Activated CD4-positive, alpha-beta T cell treated with anti-CD3 and anti-CD28 coated beads for 48 hours (primary cell): ENCODE data around the gene GDF10.

ENCODE experiments used
- DNase-seq: peaks from one replicate; pipeline ENCODE4 v3.0.0-alpha.2; 2020

GDF10 gene

DNA sequence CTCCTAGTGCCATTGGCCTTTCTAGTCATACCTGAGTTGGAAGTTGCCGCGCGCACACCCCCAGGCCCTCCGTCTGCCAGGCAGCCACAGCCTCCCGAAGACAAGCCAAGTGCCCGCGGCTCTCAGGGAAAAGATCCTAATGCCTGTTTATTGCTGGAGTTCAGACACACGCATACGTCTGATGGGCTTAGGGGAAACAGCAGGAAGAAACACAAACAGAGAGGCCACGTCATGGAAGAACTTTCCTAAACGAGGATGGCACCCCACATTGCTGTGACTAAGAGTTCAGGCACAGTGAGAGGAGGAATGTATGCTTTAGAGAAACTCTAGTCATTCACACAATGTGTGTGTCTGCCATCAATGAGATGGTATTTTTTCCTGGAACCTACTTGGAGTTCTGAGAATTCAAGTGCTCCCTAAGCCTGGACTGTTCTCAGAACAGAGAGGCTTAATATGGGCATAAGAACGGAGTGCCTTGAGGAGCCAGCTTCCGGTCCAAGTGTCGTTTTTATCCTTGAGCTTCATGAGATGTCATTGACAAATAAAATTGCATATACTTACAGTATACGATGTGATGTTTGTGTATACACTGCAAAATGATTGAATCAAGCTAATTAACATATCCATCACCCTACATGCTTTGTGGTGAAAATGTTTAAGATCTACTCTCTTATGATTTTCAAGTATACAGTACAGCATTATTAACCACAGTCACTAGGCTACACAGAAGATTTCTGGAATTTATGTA lies 36.6 kb downstream of the GDF10 start:
- no peak for DNase-seq

DNA sequence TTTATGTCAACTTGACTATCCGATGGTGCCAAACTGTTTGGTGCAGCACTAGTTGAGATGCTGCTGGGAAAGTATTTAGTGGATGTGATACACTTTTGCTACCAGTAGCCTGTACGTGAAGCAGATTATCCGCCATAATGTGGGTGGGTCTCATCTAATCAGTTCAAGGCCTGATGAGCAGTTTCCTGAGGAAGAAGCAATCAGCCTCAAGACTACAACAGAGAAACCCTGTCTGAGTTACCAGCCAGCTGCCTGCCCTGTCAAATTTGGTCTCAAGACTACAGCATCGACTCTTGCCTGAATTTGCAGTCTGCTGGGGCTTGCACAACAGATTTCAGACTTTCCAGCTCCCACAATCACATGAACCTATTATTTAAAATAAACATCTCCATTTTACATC lies 37.3 kb downstream of the GDF10 start:
- DNase-seq = no peak

- DNase-seq = no peak
Observed at GRCh38 chr10:47339186-47339735, 39.3 kb downstream of the GDF10 start.

- DNase-seq = no peak
Observed at GRCh38 chr10:47339759-47340607, 40.0 kb downstream of the GDF10 start.

- peak; percentile 84 for DNase-seq
Observed at GRCh38 chr10:47340608-47341170, 40.7 kb downstream of the GDF10 start.

DNA sequence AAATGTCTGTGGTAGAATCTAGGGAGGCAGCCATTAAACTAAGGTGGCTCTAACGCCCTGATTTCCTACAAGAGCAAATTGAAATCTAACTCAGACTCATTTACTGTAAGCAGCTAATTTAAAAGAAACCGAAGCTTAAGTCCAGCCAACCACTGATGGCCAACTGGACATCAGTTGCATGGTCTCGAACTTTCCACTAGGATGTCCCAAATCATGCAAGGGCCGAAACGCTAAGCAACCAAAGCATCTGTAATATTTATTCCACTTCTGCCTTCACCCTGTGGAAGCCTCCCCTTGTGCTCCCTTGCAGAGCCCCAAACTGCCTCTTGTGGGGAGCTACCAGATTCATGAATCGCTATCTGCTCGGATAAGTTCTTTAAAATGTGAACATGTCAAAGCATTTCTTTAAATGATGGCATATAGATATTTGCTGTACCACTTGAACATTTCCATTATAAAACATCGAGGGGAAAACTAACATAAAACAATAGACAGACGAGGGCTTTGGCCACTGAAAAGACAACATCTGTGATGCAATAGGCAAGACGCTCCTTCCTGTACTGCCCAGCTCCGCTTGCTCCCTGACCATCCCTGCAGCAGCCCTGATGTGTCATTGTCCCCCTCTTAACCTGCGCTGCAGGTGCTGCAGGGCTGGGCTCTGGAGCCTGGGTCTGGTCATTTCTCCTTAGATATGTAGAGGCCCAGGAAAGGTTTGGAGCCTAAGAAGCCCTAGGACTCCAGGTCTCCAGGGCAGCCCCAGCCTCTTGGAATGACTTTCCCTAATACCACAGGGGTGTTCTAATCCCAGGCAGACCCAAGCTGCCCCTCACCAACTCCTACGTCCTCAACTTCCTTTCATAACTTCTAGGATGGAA lies 45.2 kb downstream of the GDF10 start:
- no peak for DNase-seq

DNA sequence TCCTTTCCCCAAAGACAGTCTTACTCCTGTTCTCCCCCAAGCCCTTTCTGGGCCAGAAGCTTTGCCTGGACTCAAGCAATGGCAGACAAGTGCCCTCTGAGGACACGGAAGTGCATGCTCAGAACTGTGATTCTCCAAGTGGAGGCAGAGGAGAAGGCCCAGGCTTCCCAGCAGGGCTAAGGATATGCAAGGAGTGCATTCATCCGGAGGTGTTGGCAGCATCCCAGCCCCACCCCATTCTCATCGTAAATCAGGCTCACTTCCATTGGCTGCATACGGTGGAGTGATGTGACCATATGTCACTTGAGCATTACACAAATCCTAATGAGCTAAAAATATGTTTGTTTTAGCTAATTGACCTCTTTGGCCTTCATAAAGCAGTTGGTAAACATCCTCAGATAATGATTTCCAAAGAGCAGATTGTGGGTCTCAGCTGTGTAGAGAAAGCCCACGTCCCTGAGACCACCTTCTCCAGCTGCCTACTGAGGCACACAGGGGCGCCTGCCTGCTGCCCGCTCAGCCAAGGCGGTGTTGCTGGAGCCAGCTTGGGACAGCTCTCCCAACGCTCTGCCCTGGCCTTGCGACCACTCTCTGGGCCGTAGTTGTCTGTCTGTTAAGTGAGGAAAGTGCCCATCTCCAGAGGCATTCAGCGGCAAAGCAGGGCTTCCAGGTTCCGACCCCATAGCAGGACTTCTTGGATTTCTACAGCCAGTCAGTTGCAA lies 46.7 kb downstream of the GDF10 start:
- no peak for DNase-seq

DNA sequence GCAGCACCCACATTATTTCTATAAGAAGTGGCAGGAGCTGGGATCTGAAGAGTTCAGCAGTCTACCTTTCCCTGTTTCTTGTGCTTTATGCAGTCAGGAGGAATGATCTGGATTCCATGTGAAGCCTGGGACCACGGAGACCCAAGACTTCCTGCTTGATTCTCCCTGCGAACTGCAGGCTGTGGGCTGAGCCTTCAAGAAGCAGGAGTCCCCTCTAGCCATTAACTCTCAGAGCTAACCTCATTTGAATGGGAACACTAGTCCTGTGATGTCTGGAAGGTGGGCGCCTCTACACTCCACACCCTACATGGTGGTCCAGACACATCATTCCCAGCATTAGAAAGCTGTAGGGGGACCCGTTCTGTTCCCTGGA lies 47.3 kb downstream of the GDF10 start:
- no peak for DNase-seq

DNA sequence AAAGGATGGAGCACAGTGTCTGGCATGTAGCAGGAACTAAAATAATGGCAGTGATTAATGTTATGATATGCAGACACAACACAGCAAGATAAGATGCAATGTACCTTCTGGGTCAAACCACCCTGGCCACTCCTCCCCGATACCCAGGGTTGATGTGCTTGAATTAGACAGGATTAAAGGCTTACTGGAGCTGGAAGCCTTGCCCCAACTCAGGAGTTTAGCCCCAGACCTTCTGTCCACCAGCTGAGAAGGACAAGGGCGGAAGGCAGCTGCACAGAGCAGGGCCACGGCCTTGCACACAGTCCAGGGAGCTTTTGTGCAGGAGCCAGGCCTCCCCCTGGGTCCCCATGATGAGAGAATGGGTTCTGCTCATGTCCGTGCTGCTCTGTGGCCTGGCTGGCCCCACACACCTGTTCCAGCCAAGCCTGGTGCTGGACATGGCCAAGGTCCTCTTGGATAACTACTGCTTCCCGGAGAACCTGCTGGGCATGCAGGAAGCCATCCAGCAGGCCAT lies 48.2 kb downstream of the GDF10 start, which contains the start of gene RBP3:
Gene RBP3 (plus strand): TSS at position 226 of the 514 bp plus-strand sequence. CDS start 122 bp downstream, at position 348.
- no peak for DNase-seq

DNA sequence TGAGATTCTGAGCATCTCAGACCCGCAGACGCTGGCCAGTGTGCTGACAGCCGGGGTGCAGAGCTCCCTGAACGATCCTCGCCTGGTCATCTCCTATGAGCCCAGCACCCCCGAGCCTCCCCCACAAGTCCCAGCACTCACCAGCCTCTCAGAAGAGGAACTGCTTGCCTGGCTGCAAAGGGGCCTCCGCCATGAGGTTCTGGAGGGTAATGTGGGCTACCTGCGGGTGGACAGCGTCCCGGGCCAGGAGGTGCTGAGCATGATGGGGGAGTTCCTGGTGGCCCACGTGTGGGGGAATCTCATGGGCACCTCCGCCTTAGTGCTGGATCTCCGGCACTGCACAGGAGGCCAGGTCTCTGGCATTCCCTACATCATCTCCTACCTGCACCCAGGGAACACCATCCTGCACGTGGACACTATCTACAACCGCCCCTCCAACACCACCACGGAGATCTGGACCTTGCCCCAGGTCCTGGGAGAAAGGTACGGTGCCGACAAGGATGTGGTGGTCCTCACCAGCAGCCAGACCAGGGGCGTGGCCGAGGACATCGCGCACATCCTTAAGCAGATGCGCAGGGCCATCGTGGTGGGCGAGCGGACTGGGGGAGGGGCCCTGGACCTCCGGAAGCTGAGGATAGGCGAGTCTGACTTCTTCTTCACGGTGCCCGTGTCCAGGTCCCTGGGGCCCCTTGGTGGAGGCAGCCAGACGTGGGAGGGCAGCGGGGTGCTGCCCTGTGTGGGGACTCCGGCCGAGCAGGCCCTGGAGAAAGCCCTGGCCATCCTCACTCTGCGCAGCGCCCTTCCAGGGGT lies 48.9 kb downstream of the GDF10 start:
- DNase-seq = no peak

DNA sequence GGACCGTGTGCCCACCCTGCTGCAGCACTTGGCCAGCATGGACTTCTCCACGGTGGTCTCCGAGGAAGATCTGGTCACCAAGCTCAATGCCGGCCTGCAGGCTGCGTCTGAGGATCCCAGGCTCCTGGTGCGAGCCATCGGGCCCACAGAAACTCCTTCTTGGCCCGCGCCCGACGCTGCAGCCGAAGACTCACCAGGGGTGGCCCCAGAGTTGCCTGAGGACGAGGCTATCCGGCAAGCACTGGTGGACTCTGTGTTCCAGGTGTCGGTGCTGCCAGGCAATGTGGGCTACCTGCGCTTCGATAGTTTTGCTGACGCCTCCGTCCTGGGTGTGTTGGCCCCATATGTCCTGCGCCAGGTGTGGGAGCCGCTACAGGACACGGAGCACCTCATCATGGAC lies 49.5 kb downstream of the GDF10 start:
- no peak for DNase-seq

- no peak for DNase-seq
Observed at GRCh38 chr10:47349941-47350371, 50.0 kb downstream of the GDF10 start.

DNA sequence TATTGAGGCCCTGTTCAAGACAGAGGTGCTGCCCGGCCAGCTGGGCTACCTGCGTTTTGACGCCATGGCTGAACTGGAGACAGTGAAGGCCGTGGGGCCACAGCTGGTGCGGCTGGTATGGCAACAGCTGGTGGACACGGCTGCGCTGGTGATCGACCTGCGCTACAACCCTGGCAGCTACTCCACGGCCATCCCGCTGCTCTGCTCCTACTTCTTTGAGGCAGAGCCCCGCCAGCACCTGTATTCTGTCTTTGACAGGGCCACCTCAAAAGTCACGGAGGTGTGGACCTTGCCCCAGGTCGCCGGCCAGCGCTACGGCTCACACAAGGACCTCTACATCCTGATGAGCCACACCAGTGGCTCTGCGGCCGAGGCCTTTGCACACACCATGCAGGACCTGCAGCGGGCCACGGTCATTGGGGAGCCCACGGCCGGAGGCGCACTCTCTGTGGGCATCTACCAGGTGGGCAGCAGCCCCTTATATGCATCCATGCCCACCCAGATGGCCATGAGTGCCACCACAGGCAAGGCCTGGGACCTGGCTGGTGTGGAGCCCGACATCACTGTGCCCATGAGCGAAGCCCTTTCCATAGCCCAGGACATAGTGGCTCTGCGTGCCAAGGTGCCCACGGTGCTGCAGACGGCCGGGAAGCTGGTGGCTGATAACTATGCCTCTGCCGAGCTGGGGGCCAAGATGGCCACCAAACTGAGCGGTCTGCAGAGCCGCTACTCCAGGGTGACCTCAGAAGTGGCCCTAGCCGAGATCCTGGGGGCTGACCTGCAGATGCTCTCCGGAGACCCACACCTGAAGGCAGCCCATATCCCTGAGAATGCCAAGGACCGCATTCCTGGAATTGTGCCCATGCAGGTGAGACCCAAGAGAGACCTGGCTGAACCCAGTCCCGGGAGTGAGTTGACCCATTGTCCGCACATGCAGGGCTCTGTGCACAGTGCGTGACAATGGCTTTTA lies 51.0 kb downstream of the GDF10 start:
- no peak for DNase-seq

- no peak for DNase-seq
Observed at GRCh38 chr10:47351899-47352815, 52.2 kb downstream of the GDF10 start.

DNA sequence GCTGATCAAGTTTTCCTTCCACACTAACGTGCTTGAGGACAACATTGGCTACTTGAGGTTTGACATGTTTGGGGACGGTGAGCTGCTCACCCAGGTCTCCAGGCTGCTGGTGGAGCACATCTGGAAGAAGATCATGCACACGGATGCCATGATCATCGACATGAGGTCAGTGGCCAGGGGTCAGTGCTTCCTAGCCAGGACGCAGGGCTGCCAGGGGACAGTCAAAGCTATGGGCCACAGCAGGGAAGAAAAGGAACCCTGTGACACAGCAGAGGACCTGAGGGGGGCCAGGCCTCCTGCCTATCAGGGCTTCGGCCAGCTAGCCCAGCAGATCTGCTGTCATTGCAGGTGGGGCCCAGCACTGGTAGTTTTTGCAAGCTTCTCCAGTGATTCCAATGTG lies 53.4 kb downstream of the GDF10 start:
- DNase-seq = no peak

DNA sequence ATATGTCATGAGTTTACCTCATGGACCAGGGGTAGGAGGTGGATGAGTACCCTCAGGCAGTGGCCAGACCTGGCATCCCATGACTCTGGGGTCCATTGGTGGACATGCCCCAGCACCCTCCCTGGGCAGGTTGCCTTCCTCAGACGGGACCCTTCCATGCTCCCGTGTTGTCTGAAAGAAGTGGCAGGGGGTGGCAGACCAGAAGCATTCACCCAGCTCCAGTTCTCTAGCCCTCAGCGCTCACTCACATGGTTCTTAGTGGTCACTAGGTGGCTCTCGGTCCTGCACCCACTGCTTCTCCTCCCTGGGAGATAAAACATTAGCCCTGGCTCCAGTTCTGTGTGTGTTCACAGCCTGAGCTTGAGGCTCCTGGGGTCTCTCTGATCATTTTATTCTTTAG lies 54.2 kb downstream of the GDF10 start:
- no peak for DNase-seq

DNA sequence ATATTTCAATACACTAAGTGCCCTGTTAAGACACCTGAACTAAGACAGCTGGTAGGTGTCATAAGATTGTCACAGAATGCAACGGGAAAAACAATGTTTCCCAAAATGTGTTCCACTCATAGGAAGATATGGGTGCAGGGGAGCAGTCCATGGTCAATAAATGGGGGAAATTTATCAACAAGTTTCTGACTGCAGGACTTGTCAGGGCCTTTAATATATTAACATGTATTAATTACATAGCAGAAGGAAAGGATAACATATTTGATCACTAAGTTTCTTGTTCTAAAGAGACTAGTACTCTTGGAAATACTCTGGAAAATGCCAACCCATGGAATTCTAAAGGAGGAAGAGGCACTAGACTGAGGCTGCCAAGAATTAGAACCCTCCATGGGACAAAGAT lies 54.9 kb downstream of the GDF10 start:
- no peak for DNase-seq

DNA sequence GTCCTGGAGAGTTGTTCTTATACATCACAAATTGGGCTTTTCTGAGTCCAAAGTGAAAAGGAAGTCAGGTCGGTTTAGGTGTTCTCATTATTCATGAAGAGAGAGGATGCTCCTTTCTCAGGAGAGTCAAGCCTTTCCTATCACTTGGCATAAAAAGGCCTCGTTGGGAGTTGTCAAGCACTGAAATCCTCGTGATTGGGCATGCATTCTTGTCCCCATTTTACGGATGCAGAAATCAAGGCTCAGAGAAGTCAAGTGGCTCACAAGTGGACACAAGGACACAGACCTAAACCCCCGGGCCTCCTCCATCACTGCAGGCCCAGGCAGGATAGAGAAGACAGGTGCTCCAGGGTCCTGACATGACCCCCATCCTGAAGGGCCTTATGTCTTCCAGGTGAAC lies 56.7 kb downstream of the GDF10 start:
- no peak for DNase-seq
